Measurements from ENCODE around the gene S100PBP. TPM values are rescaled to one million over a fixed set of nuclear protein-coding genes. Genes with fewer than 3 reads are reported as not detected.

Gene S100PBP
- total RNA-seq, 2 donors from 2014 or later: 15.6 to 27.0 TPM

- H3K4me1 ChIP-seq: peaks cover 33% of the 10 kb centered on the region
- H3K4me3 ChIP-seq: peak overlapping the region; percentile 21 to 28
- ATAC-seq (no peak), DNase-seq (peak in 1 of 4 donors; percentile 30)
- WGBS, 2 donors: 33 to 34% methylated on average over 14 to 22 of the region's 22 CpGs
- H3K36me3 ChIP-seq (replicated peaks in 1 of 2; ENCODE audit: insufficient read depth in 1 of 2, low read depth in 2 of 2): no peaks in the 10 kb centered on the region
- H3K9me3 ChIP-seq: no peaks in the 10 kb centered on the region
- intact Hi-C loops (cut with DNase I): no loop called here
- no peak for TF ChIP-seq CTCF (IDR thresholded peaks at IDR 0.05)
- no peak for TF ChIP-seq POLR2A (IDR thresholded peaks at IDR 0.05)
- H3K27ac ChIP-seq: peak overlapping the region in 1 of 4 donors; percentile 61
- H3K27me3 ChIP-seq: no peaks in the 10 kb centered on the region
Measured at GRCh38 chr1:32900371-32900955, 83.0 kb downstream of the S100PBP start.

- ATAC-seq (peak; percentile 87), DNase-seq (peak; percentile 73 to 84 (median 78))
- Histone ChIP-seq H3K27ac (peak within 1 kb of the TSS in 3 of 4 donors; percentile 44 to 77 (median 56)), H3K4me1 (peaks cover 33% of the 10 kb centered on the region), H3K4me3 (peak within 1 kb of the TSS; percentile 47 to 48), H3K36me3 (replicated peaks in 1 of 2; ENCODE audit: insufficient read depth in 1 of 2, low read depth in 2 of 2) (no peaks in the 10 kb centered on the region), H3K27me3 (no peaks in the 10 kb centered on the region), H3K9me3 (no peaks in the 10 kb centered on the region)
- 0 to 1% methylated on average over 14 to 88 of the region's 92 CpGs for WGBS, 2 donors
- intact Hi-C loops (cut with DNase I): no loop called here
- TF ChIP-seq CTCF (IDR thresholded peaks at IDR 0.05) (peak in 2 of 7 experiments; percentile 10 to 22), POLR2A (IDR thresholded peaks at IDR 0.05) (peak in 1 of 3 donors; percentile 25)
Measured at GRCh38 chr1:32900956-32901822, 83.7 kb downstream of the S100PBP start, which contains the start of gene TMEM54. Gene TMEM54 (minus strand): TSS chr1:32901389. CDS start chr1:32901238, 151 bp downstream.

GRCh38 chr1:32901823-32902534, 84.5 kb downstream of the S100PBP start:
- Histone ChIP-seq H3K27ac (peak overlapping the region in 3 of 4 donors; percentile 44 to 77 (median 56)), H3K4me3 (peak overlapping the region; percentile 47 to 48), H3K9me3 (no peaks in the 10 kb centered on the region), H3K27me3 (no peaks in the 10 kb centered on the region), H3K4me1 (peaks cover 33% of the 10 kb centered on the region), H3K36me3 (replicated peaks in 1 of 2; ENCODE audit: insufficient read depth in 1 of 2, low read depth in 2 of 2) (no peaks in the 10 kb centered on the region)
- TF ChIP-seq CTCF (IDR thresholded peaks at IDR 0.05) (no peak), POLR2A (IDR thresholded peaks at IDR 0.05) (no peak)
- ATAC-seq (no peak), DNase-seq (no peak)
- WGBS, 2 donors: 35 to 41% methylated on average over 19 to 24 of the region's 24 CpGs
- intact Hi-C loops (cut with DNase I): no loop called here

GRCh38 chr1:32902535-32902920, 85.1 kb downstream of the S100PBP start:
- H3K9me3 ChIP-seq: no peaks in the 10 kb centered on the region
- ATAC-seq (no peak), DNase-seq (no peak)
- WGBS, 2 donors: 71 to 86% methylated on average over 1 to 6 of the region's 6 CpGs
- H3K27me3 ChIP-seq: no peaks in the 10 kb centered on the region
- intact Hi-C loops (cut with DNase I): no loop called here
- H3K36me3 ChIP-seq (replicated peaks in 1 of 2; ENCODE audit: insufficient read depth in 1 of 2, low read depth in 2 of 2): no peaks in the 10 kb centered on the region
- TF ChIP-seq CTCF (IDR thresholded peaks at IDR 0.05): no peak
- peaks cover 33% of the 10 kb centered on the region for H3K4me1 ChIP-seq
- H3K27ac ChIP-seq: no peak overlapping the region
- H3K4me3 ChIP-seq: no peak overlapping the region
